Occipital lobe (tissue), 2 donors: ENCODE results near the gene HNRNPUL2. TPM values are rescaled to one million over a fixed set of nuclear protein-coding genes. Genes with fewer than 3 reads are reported as not detected.
"Not testable (repeated sequence)": the region's sequence is repeated elsewhere in the genome, so short reads cannot be mapped to it uniquely, and the experiment has no call there.

Experiments
- DNase-seq: peaks from one replicate; lab custom pipeline; 2025; lab: John Stamatoyannopoulos, UW
- total RNA-seq: library from RNA; depleted of rRNA; stranded (reverse); fragments of >200 nt; gene quantifications from one replicate; pipeline ENCODE4 v1.2.3, GENCODE V29; 2014

HNRNPUL2 gene
- total RNA-seq, 1 donor from 2014 or later = 17.0 TPM

- DNase-seq = no peak
Measured at GRCh38 chr11:62705413-62705812, 21.8 kb downstream of the HNRNPUL2 start.

GRCh38 chr11:62703921-62704320 is 23.3 kb downstream of the HNRNPUL2 start:
- not testable (repeated sequence) for DNase-seq

DNA sequence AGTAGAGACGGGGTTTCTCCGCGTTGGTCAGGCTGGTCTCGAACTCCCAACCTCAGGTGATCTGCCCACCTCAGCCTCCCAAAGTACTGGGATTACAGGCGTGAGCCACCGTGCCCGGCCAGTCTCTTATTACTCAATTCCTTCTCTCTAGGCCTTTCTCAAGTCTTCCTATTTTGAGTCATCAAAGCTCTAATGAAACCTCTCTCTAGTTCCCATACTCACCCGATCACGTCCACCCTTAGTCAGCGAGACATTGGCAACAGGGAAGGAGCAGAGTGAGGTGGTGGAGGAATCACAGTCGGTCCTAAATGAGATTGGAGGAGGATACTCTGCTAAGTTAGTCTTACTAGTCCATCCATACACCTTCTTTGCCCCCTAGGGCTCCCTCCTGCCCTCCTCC is 25.0 kb downstream of the HNRNPUL2 start:
- no peak for DNase-seq

DNA sequence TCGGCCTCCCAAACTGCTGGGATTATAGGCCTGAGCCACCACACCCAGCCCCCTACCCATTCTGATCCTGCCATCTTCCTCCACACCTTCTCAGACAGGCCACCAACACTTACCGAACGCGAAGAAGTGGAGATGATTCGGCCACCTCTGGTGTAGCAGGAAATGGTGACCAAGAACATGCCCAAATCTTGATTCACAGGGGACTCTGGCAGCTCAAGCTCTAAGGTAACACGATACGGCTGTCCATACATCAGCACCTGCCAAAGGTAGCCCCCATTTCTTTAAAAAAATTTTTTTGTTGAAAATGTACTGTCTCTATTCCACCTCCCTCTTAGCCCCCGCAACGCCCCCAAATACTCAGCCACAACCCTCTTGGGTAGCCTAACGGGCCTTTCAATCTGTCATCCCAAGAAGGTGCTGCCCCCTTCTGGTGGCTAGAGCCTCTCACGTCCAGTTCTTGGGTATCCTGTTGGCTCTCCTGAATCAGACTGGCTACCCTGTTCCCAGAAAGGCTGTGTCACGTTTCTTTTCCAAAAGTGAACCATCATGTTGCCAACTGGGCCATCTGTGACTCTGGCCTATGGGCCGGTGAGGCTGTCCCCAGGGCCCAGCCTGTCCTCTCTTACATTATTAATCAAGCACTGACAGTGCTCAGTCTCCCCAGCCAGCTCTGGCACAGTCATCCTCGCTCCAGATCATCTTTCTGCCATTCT is 32.6 kb downstream of the HNRNPUL2 start:
- peak; percentile 46 for DNase-seq

DNA sequence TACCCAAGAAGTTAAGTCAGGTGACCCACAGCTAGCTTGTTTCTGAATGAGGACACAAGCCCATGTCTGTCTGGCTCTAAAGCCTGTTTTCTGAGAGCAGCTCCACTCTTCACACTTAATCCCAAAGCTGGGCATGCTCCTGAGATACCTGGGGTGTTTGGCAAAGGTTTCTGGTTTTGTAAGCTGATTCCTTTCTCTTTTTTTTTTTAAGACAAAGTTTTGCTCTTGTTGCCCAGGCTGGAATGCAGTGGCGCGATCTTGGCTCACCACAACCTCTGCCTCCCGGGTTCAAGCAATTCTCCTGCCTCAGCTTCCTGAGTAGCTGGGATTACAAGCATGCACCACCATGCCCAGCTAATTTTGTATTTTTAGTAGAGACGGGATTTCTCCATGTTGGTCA is 33.6 kb downstream of the HNRNPUL2 start:
- DNase-seq = not testable (repeated sequence)

- peak; percentile 32 for DNase-seq
Measured at GRCh38 chr11:62689421-62690183, 37.7 kb downstream of the HNRNPUL2 start, which contains the start of gene LRRN4CL. TSS of gene LRRN4CL (minus strand) at chr11:62689530. CDS start at chr11:62688508, 1,022 bp downstream.

GRCh38 chr11:62688491-62688890 is 38.8 kb downstream of the HNRNPUL2 start:
- DNase-seq = no peak

GRCh38 chr11:62687508-62688396 is 39.5 kb downstream of the HNRNPUL2 start:
- no peak for DNase-seq

- no peak for DNase-seq
Measured at GRCh38 chr11:62682518-62682917, 44.7 kb downstream of the HNRNPUL2 start.

- DNase-seq = no peak
Measured at GRCh38 chr11:62680825-62681240, 46.4 kb downstream of the HNRNPUL2 start.

DNA sequence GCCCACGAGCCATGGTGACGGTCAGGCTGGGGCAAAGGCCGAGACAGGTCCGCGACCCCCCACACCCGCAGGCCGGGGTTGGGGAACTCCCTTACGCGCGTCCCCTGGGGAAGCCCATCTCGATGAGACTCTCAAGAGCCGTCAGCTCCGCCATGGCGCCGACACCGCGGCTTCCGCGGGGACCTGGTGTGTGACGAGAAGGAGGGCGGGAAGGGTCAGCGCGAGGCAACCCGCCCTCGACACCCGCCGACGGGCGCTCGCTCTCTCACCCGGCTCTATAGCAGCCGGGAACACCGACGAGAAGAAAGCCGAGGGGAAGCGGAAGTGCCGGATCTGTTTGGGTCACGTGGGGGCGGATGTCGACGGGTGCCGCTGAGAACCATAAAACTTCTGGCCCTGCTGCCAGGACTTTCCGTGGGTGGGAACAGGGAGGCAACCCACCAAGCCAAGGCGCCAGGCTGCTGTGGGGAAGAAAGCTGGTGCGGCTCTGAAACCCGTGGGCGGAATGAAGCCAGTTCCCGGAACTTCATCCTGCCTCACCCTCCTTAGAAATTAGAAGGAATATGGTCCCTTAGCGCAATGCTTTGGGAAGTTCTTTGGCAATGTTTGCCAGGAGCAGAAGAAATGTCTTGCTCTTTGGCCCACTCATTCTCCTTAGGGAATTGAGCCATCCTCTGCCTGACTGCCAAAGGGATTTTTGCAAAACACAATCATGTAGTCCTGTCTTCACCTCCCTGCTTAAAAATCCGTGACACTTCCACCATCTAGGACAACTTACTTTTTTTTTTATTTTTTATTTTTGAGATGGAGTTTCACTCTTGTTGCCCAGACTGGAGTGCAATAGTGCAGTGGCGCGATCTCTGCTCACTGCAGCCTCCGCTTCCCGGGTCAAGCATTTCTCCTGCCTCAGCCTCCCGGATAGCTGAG is 48.2 kb downstream of the HNRNPUL2 start, which contains the start of gene UBXN1:
Gene UBXN1 (minus strand): TSS at position 304 of the 927 bp plus-strand sequence. CDS start 150 bp downstream, at position 154.
- peak; percentile 83 for DNase-seq

DNA sequence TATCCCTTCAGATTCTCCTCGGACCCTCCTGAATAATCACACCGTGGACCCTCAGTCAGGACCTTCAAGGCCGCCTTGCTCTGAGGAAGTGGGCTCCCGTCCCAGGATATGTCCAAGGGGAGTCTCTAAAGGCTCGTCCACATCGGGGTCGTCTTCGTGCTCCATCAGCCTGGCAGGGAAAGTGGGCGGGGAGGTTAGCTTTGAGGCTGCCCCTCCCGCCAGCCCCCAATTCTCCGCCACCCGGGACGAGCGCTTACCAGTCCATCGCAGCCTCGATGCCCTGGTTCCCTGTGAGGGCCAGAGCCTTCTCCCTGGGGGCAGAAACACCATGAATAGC is 48.9 kb downstream of the HNRNPUL2 start:
- no peak for DNase-seq

DNA sequence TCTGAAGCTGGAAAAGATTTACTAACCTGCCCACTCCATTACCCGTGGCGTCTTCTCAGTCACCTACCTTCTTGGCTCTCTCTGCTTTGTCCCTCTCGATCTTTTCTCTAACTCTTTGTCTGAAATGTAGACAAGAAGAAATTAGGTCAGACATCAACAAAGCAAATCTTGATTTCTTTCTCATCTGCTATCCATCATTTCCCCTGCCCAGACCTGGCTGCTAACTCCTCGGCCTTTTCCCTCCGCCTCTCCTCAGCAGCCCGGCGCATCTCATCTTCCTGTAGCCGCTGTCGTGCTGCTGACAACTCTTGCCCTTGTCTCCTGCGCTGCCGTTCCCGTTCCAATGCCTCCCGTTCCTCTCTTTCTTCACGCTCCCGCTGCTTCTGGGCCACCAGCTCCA is 49.5 kb downstream of the HNRNPUL2 start:
- DNase-seq = no peak

- DNase-seq = no peak
Measured at GRCh38 chr11:62677156-62677555, 50.1 kb downstream of the HNRNPUL2 start.

- no peak for DNase-seq
Measured at GRCh38 chr11:62676698-62677097, 50.6 kb downstream of the HNRNPUL2 start.

- not testable (repeated sequence) for DNase-seq
Measured at GRCh38 chr11:62675415-62675814, 51.8 kb downstream of the HNRNPUL2 start.

DNA sequence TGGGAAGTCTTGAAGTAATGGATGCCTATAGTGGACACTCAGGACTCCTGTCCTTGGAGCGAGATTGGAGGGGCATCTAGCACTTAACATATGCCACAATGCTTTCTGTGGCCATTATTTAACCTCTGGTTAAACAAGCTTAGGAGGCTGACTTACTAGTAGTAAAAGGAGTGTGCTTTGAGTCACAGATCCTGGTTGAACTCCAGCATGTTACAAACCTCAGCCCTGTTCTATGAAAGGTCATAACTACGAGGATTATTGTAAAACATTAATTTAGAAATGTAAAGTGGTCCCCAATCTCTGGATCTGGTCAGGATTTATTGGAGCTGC is 54.1 kb downstream of the HNRNPUL2 start:
- no peak for DNase-seq

DNA sequence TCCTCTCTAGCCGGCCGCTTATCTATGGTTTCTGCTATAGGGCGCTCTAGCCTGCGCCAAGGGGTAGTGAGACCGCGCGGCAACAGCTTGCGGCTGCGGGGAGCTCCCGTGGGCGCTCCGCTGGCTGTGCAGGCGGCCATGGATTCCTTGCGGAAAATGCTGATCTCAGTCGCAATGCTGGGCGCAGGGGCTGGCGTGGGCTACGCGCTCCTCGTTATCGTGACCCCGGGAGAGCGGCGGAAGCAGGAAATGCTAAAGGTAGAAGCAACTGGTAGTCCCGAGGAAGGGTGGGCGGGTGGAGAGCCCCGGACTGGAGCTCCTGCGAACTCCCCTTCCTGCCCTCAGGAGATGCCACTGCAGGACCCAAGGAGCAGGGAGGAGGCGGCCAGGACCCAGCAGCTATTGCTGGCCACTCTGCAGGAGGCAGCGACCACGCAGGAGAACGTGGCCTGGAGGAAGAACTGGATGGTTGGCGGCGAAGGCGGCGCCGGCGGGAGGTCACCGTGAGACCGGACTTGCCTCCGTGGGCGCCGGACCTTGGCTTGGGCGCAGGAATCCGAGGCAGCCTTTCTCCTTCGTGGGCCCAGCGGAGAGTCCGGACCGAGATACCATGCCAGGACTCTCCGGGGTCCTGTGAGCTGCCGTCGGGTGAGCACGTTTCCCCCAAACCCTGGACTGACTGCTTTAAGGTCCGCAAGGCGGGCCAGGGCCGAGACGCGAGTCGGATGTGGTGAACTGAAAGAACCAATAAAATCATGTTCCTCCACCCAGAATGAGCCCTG is 55.5 kb downstream of the HNRNPUL2 start, which contains the start of the genes LBHD1 and UQCC3:
Gene LBHD1 (minus strand): TSS at position 660 of the 782 bp plus-strand sequence. CDS start 2,236 bp downstream, outside the sequence.
Gene UQCC3 (plus strand): TSS at position 66 of the 782 bp plus-strand sequence. CDS start 73 bp downstream, at position 139.
- DNase-seq = peak; percentile 82

DNA sequence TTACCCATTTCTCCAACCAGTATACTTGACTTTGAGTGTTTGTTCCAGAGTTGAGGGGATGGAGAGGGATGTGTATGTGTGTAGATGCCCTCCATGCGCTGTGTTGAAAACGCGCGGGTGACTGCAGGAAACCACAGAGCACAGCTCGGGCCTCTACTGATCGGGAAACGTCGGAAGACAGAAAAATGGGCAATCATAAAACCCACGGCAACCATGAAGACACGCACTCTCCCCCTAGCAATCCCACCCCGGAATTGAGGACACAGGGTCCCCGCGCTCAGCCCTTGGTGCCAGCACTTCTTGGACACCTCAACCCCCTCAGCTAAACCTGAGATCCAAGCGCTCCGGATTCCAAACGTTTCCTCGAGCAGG is 56.0 kb downstream of the HNRNPUL2 start:
- DNase-seq = no peak
